NCI-H1694 (cell line): ENCODE data around the gene CLK4.

Experiments used
- DNase-seq: peaks from one replicate; lab custom pipeline; 2025; lab: John Stamatoyannopoulos, UW

CLK4 gene

DNA sequence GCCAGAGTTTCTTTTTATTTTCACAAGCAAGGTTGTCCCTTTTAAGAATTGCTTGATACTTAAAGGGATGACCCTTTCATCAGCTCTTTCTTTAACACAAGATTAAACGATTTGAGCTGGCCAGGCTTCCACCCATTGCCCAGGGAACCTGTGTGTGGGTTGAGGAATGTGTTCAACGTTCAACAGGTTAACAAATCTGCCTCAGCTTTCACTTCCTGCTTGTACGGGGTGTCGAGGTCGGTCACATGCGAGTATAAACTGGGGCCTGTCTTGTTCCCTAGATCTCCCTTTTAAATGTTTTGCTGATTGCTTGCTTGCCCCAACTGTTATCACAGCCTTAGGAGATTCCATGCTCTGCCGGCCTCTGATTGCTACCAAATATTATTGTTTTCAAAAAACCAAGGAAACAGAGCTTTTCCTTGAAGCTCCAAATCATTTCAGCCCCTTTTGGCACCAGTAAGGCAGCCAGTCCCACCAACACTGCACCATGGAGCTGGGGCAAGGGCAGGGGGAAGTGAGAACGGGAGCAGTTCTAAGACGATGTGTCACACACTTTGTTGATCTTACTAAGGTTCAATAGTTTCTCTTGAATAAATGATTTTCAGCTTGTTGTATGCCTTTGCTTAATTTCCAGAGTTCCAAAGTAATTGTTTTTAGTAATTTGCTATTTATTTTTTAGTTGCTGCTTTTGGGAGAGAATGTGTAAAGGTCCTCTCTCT lies 10.7 kb upstream of the CLK4 start:
- DNase-seq, result no peak

DNA sequence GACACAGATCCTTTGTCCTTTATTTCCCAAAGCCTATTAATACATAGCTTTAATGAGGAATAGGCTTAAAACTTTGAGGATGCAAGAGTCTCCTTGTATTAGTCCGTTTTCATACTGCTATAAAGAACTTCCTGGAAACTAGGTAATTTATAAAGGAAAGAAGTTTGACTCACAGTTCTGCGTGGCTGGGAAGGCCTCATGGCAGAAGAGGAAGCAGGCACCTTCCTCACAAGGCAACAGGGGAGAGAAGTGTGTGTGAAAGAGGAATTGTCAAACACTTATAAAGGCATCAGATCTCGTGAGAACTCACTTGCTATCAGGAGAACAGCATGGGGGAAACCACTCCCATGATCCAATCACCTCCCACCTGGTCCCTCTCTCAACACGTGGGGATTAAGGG lies 5.4 kb upstream of the CLK4 start:
- DNase-seq, result no peak

DNA sequence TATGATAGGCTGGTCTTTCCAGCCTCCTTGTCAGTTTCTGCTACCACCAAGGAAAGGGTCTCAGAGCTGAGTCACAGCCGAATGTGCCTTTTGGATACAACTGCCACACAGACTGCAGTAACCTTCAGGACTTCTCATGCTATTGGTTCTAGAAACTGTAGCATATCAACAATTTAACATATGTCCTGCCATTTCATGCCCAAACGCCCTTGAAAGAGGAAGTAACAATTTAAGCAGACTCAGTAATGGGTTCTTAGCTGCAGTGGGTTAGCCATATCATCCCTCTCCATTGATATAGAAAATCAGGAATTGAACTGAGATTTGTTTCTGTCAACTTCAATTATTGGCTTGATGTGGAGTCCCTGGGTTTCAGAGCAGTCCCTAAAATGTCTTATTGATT lies 4.1 kb upstream of the CLK4 start:
- DNase-seq, result no peak

DNA sequence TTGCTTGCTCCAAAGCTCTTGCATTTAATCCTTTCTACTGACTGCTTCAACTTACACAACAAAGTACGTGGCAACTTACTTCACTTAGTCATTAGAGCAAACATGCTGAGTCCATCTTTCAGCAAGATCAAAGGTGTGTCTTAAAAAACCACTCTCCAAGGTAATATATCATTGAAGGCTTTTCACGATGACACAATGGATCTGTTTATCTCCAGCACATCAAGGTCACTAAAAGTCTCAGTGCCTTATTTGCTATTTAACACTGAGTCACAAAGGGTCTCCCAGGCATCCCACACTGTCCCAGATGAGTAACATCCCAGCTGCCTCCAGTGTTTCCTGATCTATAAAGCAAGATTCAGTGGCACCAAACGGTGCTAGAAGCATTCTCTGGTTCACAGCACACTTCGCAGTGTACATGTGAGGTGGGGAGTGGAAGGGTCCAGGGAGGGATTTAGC lies 3.7 kb upstream of the CLK4 start:
- no peak for DNase-seq

DNA sequence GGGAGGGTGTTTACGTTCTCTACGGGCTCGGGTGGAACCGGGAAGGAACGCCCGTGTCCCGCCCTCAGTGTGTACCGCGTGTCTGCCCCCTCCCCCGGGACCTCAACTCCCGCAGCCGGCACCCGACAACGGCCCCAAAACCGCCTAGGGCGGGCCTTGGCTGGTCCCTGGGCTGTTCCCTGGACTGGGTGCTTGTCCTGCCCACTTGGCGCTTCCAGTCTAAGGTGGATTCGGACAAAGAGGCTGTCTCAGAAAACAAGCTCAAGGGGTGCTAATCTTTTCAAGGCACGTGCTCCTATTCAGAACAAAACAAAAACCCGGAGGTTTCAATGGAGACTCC lies 379 bp upstream of the CLK4 start:
- DNase-seq, result no peak

DNA sequence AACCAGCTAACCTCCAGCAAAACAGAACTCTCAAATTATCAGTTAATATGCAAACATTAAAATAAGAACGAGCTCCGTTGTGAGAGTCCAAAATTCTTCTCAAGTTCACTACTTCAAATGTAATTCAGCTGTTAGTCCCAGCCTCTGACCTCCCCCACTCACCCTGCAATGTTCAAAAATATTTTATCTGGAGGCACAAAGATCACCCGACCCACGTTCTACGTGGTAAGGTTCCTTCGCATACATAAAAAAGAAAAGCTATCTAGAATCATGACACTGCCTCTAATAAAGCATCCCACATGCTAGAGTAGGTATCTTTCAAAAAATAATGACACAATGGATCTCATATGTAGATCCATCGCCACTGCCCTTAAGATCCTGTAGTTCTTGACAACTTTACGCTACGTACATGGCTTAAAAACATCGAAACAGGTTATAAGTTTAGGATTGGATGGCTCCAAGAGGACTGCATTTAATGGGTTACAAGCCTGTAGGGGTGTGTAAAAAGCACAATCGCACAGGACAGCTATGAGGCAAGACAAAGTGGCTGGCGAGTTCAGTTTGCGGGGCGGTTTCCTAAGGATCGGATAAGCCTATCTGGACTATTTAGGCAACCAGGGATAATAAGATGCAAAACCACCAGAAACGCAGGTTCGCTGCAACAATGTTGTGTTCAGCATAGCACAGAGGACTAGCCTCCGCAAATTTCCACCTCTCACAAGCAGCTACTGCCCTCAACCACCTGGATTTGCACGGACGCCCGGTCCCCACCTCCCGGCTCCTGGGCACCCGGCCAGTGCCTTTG lies 969 bp downstream of the CLK4 start:
- no peak for DNase-seq

DNA sequence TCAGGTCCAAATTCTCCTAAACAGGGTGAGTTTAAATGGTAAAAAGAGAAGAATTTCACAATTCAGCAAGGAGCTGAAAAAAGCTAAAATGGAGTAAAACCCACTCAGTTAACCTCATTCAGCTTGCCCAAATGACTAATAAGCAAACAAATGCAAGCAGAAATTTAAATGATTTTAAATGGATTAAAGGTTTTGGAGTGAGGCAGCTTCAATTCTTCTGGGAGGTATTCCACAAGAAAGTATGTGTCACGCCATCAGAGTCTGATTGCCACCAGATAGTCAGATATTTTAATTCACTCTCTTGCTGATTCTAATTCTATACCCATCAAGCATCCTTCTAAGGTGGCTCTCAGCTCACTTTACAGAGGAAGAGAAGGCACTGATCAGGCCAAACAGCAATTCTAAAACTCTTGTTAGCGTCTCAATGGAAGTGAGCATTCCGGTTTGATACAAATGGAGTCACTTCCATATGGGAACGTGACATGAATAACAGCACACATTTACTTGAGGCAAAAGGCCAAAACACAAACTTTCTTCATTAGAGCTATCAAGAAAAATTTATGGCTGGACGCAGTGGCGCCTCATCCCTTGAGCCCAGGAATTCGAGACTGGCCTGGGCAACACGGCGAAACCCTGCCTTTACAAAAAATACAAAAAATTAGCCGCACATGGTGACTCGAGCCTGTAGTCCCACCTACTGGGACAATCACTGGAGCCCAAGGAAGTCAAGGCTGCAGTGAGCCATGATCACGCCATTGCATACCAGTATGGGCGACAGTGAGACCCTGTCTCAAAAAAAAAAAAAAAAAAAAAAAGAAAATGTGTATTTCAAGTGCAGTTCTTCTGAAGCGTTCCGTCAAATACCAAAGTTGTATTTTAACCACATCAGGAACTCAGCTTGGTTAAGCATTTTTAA lies 2.0 kb downstream of the CLK4 start:
- DNase-seq, result no peak

DNA sequence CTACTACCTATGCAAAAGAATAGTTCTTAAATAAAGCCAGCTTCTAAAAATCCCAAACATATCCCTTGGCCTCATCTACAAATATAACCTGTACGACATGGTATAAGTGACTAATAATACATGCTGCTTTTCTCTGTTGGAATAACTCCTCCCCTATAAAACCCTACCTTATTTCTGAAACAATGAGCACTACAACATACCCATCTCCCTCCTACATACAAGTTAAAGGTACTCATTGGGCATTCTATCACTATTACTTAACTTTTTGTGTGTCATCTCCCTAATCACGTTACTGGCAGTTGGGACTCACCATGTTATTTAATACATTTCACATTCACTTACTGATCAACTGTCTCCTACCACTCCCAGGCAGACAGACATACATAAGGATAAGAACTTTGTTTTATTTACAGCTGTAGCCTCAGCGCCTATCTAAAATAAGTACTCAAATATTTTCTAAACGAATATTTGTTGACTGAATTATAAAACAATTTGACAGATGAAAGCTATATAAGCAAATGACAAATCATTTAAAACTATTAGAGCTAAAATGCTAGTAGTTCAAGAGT lies 4.1 kb downstream of the CLK4 start:
- no peak for DNase-seq

DNA sequence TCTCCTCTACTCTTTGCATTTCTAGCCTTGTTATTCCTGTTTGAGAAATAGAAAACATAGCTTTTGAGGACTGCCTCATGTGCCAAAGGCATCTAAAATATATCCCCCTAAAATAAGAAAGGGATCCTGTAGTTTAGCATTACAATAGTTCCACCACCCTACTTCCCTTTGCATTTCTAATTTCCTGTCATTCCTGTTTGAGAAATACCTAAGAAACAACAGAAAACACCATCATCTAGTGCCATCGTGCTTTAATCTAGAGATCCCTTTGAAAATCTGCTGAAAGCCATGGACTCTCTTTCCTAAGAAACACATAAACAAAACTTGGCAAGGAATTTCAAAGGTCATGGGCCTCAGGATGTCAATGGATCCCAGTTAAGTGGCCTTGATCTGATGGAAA lies 7.5 kb downstream of the CLK4 start:
- DNase-seq, result no peak

DNA sequence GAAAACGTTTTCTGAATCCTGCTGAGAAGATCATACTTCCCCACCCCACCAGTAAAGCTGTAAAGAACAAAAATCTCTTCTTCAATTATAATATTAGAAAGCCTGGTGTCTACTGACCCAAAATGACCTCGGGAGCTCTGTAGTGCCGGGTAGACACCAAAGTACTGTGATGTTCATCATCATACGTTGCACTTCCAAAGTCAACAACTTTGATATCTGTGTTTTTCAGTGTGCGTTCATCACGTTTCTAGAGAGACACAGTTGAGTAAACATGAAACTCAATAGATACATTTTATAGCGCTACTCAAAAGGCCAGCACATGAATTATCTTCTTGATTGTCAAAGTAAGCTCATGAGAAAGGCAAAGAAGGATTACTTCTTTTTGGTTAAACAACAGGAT lies 14.6 kb downstream of the CLK4 start:
- no peak for DNase-seq

DNA sequence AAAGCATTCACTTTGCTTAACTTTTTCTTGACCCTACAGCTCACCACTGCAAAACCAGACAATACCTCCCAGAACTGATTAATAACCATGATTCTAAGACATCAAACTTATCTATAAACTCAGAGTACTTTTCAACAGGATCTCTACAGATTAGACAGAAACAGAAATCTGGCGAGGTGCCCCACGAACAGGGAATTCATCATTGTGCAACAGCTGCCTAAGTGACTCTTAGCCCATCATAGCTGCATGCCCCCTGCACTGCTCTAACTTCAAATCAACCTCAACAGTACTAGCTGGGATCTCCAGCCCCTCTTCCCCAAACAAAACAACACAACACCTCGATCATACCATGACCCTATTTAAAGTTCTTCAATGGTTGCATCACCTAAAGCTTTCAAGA lies 20.6 kb downstream of the CLK4 start:
- DNase-seq, result no peak

DNA sequence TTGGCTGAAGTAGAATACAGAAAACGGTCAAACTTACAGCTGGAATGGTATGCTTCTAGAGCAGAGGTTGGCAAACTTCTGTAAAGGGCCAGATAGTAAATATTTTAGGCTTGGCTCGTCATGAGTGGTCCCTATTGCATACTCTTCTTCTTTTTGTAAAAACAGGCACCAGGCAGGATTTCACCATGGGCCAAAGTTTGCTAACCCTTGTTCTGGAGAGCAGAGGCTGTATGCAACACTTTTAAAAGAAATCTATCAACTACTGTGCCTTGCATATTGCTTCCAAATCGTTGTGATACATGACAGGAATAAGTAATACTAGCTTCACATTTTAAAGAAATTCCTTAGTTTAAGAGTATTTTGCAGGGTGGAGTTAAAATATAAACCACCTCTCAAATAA lies 21.1 kb downstream of the CLK4 start:
- DNase-seq, result no peak

DNA sequence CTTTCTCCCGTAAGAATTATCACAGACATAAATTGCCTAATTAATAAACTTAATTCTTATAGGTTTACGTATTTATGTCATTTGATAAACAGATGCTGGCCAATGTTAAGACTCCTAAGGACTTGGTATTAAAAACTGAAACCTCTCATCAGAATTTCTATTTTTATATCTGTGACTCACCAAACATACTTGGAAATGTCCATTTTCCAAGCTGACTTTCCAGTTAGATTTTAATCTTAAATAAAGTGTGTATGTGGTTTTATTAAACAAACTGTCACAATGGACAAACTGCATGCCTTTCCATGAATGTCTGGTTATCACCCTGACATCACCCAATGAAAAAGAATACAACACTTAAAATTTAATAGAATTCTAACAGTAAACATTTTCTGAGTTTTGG lies 24.1 kb downstream of the CLK4 start:
- DNase-seq, result no peak

DNA sequence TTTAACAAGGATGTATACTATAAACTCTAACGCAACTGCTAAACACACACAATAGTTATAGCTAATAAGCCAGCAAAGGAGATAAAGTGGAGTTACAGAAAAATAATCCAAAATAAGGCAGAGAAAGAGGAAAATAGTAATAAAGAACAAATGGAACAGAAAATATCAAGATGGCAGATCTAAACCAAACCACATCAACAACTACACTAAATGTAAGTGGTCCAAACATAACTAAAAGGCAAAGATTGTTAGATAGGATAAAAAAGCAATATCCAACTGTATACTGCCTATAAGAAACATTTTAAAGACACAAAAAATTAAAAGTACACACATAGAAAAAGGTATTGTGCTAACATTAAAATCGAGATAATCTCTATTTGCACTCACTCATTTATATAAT lies 31.1 kb downstream of the CLK4 start:
- DNase-seq, result no peak

DNA sequence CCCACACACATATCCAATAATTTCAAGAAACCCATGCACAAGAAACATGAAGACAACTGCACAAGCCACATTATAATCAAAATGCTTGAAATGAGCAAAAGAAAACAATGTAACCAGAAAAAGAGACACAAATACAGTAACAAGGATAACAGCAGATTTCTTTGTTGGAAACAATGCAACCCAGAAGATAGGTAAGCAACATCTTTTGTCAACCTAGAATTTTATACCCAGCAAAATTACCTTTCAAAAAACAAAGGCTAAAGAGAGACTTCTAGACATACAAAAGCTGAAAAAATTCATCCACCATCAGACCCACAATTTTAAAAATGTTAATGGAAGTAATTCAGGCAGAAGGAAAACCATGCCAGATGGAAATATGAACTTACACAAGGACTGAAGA lies 31.7 kb downstream of the CLK4 start:
- no peak for DNase-seq

DNA sequence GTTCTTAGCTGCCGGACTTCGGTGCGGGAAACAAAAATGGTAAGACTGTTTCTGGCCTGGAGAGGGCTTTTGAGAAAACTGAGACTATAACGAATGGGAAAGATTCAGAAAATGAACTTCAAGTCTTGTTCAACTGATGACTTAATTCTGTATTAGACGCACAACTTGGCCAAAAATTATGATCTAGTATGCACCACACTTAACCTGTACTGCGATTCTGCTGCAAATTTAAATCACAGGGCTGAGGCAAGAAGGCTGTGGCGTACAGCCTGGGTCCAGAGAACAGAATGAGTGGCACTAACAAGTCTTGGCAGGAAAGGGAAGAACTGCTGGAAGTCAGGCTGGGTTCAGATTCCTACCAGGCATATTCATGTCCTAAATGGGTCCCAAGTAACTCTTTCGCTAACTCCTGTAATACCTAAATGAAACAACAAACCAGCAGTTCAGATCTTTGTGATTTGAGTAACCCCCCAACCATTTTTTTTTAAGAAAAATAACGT lies 35.9 kb downstream of the CLK4 start:
- DNase-seq, result no peak

DNA sequence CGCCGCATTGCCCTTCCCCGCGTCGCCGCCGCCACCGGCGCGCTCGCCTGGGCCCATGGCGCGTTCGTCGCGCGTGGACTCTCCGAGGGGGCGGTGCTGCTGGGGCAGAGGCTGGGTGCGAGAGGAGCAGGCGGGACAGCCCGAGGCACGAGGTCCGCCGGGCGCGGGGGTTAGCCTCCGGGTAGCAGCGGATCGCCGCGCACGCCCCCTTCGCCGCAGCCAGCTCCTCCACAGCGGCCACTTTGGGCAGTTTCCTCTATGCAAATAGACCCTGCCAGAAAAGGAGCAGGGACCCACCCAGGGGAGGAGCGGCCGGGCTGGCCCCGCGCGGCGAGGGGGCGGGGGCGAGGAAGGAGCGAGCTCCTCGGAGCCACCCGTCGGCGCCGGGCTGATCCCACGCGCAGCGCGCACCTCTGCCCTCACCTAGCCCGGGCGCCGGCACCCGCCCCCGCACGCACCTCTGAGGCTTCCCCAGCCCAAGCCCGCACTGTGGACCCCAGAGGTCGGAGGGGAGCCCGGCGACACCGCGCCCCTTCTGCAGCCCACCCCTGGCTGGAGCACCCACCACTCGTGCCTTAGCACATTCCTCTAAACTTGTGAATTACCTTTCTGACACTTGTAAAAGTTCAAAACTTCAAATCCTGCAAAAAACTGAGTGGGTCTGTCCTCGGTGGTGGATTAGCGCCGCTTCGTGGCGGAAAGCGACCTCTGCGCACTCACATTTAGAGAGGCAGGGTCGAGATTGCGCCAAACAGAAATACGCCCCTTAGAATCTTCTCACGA lies 36.5 kb downstream of the CLK4 start, which contains the start of gene COL23A1:
TSS of gene COL23A1 (minus strand) at position 253 of the 783 bp plus-strand sequence.
- peak; percentile 14 for DNase-seq

DNA sequence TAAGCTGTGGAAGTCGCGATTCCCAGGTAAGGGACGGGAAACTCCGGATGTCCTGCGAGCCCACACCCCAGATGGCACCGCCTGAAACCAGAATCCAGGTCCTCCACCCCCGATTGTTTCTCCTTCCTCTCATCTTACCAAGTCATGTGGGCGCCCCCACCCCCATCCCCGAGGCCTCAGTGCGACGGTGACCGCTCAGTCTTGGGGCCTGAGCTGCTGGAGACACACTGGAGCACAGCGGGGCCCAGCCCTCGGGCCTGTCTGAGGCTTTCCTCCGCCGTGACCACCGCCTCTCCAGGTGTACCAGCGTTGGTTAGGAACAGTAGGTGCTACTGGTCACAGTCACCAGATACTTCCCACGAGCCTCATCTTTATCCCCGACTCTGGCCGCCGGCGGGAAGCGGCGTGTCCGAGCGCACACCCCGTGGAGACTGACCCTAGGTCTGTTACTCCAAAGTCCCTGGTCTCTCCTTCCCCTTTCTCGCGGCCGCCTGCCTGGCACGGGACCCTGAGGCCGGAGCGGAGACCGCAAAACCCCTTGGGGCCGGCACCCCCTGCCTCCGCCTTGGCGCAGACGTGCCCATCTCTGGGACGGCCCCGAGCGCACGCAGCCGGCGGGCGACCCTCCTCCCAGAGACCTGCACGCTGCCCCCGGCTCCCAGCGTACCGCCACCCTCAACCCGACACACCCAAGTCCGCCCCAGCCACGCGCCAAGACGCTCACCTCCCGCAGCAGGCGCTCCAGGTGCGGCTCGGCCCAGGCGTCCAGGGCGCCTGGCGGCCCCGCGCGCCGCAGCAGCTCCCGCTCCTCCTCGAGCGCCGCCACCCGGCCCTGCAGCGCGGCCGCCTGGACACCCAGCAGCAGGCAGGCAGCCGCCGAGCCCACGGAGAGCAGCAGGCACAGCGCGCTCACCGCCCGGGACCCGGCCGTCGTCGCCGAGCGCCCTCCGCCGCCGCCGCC lies 37.4 kb downstream of the CLK4 start:
- no peak for DNase-seq

DNA sequence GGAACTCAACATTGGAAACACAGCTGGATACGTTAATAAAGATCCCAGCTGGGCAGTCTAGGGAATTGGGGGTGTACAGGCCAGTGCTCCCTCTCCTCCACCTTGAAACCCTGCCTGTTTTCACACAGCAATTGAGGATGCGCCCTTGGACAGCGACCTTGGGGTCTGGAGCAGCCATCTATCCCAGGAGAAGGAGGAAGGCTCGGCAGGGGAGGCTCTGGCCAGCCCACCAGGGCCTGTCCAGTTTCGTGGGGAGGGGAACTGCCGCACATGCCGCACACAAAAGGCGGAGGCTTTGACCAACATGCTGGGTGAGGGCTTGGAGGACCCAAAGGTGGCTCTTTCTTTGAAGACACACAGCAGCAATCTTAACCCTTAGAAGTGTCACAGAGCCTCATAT lies 38.1 kb downstream of the CLK4 start:
- DNase-seq, result no peak
